GM21447 (cell line): ENCODE measurements around the gene FAM124A.
"Not testable (repeated sequence)": the region's sequence is repeated elsewhere in the genome, so short reads cannot be mapped to it uniquely, and the experiment has no call there.

Source experiments
- ATAC-seq: cut with Tn5 transposase; IDR thresholded peaks from one replicate; pipeline ENCODE4 v1.9.1; 2021; ENCODE audit not compliant: unreplicated experiment

Gene FAM124A

GRCh38 chr13:51267622-51268021, 45.4 kb downstream of the FAM124A start:
- ATAC-seq, result no peak

DNA sequence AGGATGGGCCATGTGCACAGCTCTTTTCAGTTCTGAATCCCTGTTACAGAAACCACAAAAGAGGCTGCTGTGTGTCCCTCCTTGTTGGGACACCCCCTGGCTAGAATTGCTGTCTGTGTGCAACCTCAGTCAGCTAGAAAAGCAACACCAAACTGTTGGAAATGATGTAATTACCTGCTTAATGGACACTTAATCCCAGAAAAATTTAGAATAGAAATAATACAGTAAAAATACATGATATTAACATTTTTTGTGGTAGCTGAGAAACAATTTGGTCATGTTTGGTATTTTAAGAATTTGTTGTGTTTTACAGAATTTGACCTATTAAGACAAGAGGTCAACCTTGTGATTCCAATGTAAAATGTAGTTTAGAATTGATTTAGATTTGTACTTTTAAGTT, 46.8 kb downstream of the FAM124A start:
- no peak for ATAC-seq

GRCh38 chr13:51270623-51271415, 48.6 kb downstream of the FAM124A start:
- ATAC-seq, result no peak

GRCh38 chr13:51271528-51272085, 49.4 kb downstream of the FAM124A start:
- no peak for ATAC-seq

GRCh38 chr13:51275101-51275500, 52.9 kb downstream of the FAM124A start:
- ATAC-seq, result no peak

DNA sequence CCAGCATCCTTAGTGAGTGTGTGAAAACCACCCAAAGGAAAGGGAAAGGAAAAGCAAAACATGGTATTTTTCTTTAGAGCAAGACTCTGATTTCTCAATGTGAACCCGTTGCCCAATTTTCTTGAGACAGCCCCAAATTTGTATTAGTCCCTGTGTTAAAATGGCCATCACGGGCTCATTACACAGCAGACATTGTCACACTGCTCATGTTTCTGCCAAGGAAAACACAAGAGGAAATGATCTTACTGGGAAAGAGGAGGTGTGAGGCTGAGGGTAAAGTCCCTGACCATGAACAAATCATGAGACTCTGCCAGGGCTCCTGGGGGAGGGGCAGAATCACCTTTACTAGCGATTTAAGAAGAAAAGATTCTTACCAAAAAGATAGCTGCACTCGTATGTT, 54.4 kb downstream of the FAM124A start:
- ATAC-seq, result no peak

DNA sequence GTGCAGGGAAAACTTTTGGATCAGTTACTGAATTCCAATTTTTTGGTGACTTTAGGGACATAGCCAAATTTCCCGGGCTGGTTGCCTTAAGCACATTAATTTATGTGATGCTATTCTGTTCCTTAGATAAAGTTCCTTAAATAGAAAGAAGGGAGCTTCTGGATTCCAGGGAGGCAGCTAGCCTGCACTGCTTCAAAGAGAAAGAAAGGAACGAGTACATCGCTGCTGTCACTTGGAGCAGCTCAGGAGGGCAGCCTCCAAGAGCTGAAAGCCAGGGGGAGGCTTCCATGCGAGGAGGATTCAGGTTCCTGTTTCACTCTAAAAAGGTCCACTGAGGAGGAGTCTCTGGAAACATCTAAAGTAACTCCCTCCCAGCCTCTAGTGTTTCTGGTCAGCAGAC, 55.7 kb downstream of the FAM124A start:
- no peak for ATAC-seq

DNA sequence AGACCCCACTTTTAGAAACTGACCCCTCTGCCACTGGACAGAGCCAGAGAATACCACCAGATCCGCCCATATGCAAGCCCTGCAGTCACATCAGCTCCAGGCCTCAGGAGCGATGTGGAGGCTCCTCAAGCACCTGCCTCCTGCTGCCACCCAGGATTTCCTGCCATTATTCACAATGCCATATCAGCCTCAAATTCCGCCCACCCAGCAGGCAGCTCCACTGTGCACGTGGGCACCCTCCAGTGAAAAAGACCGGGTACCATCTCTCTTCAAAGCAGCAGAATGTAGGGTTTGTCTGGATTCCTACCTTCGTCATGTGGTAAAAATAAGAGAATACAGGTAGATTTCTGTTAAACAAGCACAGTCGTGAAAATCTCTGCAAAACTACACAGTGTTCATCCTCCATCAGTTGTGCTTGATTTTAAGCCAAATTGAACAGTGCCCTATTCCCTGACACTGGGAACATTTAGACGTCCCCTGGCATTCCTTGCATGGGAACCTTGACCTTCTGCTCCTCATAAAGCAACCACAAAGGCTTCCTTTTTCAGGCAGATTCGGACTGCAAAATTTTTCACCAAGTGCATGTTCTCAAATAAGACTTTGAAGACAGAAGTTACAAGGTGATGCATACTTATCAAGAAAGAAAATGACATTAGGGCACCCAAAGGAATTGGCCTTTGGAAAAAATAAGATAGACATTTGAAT, 56.4 kb downstream of the FAM124A start:
- ATAC-seq, result no peak

DNA sequence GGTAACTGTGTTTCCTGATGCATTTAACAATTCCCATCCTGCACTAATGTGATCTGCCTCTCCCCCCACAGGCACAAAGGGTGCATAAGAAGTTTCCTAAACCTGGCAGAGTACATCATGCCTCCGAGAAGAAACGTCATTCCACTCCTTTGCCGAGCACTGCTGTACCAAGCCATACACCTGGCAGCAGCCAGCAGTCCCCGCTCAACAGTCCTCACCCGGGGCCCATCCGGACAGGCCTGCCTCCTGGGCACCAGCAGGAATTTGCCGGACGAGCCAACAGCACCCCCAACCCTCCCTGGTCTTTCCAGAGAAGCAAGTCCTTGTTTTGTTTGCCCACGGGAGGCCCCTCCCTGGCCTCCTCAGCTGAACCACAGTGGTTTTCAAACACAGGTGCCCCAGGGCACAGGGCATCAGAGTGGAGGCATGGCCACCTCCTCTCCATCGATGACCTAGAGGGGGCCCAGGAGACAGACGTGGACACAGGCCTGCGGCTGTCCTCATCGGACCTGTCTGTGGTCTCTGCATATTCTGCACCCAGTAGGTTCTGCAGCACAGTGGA, 58.3 kb downstream of the FAM124A start:
- ATAC-seq, result no peak

- ATAC-seq, result no peak
These were observed 60.1 kb downstream of the FAM124A start for GRCh38 chr13:51282322-51282721.

DNA sequence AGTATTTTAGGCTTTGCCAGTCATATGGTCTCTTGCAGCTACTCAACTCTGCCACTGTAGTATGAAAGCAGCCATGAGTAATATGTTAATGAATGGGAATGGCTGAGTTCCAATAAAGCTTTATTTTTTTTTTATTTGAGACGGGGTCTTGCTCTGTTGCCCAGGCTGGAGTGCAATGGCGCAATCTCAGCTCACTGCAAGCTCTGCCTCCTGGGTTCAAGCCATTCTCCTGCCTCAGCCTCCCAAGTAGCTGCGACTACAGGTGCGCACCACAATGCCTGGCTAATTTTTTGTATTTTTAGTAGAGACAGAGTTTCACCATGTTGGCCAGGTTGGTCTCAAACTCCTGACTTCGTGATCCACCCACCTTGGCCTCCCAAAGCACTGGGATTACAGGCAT, 60.7 kb downstream of the FAM124A start:
- not testable (repeated sequence) for ATAC-seq

- ATAC-seq, result no peak
These were observed 61.2 kb downstream of the FAM124A start for GRCh38 chr13:51283371-51283770.

GRCh38 chr13:51284339-51284738, 62.1 kb downstream of the FAM124A start:
- ATAC-seq, result no peak

DNA sequence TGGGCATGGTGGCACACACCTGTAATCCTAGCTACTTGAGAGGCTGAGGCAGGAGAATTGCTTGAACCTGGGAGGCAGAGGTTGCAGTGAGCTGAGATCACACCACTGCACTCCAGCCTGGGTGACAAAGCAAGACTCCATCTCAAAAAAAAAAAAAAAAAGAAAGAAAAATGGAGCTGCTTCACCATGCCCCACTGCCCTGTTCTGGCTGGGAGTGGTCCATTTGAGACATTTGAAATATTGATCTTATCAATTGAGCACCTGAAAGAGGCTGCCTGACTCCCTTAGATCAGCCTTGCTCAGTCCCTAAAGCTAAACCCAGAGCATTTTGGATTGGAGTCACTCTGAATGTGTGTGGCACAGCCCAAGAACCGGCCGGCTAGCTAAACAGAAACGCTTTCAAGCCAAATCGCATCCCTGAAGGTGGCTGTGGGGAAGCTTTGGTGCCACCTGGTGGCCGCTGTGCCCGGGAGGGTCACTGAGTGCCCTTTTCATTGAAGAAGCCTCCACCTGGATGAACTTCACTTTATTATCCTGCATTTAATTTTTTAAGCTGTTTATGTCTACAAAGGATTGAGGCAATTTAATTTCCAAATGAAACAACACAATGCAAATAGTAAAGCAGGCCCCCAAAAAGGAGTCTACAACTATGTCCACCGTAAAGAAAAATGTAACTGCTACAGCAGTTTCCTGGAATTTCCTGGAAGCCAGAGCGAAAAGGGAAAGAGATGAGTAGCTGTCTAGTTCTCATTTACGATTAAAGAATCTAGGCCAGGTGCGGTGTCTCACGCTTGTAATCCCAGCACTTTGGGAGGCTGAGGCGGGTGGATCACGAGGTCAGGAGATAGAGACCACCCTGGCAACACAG, 64.2 kb downstream of the FAM124A start:
- peak; percentile 61 for ATAC-seq

- ATAC-seq, result no peak
These were observed 65.6 kb downstream of the FAM124A start for GRCh38 chr13:51287758-51288157.

DNA sequence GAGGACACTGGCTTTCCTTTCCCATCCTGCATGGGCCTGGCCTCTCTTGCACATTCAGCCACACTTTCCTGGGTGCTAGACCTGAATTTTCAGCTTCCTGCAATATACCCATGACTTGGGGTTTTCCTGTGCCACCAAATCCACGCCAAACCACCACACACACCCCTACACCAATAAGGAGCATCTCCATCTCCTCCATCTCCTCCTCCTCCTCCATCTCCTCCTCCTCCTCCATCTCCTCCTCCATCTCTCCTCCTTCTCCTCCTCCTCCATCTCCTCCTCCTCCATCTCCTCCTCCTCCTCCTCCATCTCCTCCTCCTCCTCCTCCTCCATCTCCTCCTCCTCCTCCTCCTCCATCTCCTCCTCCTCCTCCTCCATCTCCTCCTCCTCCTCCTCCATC, 66.1 kb downstream of the FAM124A start:
- ATAC-seq, result not testable (repeated sequence)

DNA sequence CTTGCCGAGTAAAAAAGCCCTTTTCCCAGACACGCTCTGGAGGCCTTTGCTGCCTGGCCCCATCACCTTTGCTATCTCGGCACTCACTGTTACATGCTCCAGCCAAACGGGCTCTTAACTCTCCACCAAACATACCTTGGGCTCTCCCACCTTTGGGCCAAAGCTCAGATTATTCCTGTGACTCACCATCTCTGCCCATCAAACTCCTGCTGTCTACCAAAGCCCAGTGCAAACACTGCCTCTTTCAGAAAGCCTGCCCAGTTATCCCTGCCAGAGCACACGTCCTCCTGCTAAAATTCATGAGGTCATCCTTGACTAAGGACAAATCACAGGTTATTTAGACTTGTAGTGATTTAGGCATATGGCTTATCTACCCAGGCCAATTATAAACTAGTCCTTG, 69.1 kb downstream of the FAM124A start:
- ATAC-seq, result no peak

DNA sequence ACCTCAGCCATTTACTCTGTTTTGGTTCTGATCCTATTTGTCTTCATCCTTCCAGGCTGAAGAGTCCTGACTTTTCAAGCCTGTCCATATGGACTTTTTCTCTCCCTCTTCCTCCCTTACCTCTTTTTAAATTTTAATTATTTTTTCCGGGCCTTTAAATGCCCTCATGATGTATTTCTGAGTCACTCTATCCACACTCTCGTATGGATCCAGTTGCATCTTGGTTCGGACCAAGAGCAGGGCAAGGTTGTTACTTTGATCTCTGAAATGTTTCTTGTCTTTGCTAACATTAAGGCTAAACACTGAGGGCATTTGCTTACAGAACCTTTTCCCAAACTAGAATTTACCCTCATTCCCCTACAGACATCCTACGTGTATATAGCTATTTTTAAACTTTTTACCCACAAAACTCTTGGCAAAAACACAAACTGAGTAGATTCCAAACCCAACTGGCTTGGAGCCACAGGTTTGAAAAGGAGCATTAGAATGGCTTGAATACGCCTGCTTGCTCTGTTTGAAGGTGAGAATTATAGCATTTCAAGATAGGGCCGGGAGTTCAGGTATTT, 69.9 kb downstream of the FAM124A start:
- no peak for ATAC-seq

DNA sequence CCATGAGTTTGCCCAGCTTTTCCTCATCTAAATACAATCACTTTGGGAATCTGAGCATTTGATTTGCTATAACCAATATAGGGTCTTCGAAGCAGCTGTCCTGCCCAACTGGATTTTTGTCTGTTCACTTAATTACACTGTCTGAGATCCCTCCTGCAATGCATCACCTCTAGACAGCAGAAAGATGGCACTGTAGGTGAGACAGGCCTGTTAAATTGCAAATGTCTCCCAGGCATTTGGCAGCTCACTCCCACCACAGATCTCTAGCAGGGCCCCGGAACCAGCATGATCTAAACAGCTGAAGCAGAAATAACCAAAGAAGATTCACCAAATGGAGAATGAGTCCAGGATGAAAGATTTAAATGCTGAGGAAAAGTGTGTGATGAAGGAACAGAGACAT, 75.4 kb downstream of the FAM124A start:
- ATAC-seq, result no peak

DNA sequence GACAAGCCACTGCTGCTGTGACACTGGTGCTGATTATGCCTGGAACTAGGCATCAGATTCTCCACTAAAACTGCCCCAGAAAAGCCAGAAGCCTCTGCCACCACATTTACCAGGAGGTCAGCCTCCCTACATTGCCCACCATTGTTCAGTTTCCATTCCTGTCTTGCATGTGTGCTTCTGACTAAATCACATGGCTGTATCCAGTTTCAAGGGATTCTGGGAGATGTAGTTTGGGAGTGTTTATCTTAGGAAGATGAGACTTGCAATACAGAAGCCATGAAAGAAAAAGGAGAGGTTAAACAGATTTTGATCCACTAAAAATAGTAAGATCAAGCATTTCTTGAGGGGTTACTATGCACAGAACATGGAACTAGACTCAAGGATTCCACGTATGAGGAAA, 76.6 kb downstream of the FAM124A start:
- ATAC-seq, result no peak
